Osteoblast (primary cell): ENCODE measurements around the gene FOXL2. TPM values are rescaled to one million over a fixed set of nuclear protein-coding genes. Genes with fewer than 3 reads are reported as not detected.

Experiments used
- DNase-seq: peaks from one replicate; pipeline ENCODE4 v3.0.0; 2011; ENCODE audit warnings: low spot score, mixed read lengths; ENCODE audit not compliant: insufficient read length; ENCODE audit errors: missing footprints
- H2AFZ ChIP-seq: 2 replicates; pipeline ENCODE4 v1.6.0; 2011; ENCODE audit warnings: mild to moderate bottlenecking, low read length
- H3K27ac ChIP-seq: 2 replicates; pipeline ENCODE4 v1.5.1; 2011; ENCODE audit warnings: mild to moderate bottlenecking, low read depth, low read length, moderate library complexity
- H3K27me3 ChIP-seq: 2 replicates; pipeline ENCODE4 v1.6.0; 2012; ENCODE audit warnings: mild to moderate bottlenecking, control low read depth, inconsistent platforms, low read length, moderate library complexity; ENCODE audit not compliant: insufficient read depth
- H3K36me3 ChIP-seq: 2 replicates; pipeline ENCODE4 v1.5.1; 2011; ENCODE audit warnings: mild to moderate bottlenecking, low read length, control low read depth, moderate library complexity; ENCODE audit not compliant: insufficient read depth
- H3K4me1 ChIP-seq: 2 replicates; pipeline ENCODE4 v1.5.1; 2011; ENCODE audit warnings: mild to moderate bottlenecking, low read length, control low read depth, moderate library complexity; ENCODE audit not compliant: insufficient read depth
- H3K4me2 ChIP-seq: 2 replicates; pipeline ENCODE4 v1.6.0; 2011; ENCODE audit warnings: mild to moderate bottlenecking, low read length; ENCODE audit not compliant: insufficient read depth
- H3K4me3 ChIP-seq: fragments of 200-600 bp; sonication (generic); 3 replicates; pipeline ENCODE4 v1.5.1; 2012; ENCODE audit warnings: mild to moderate bottlenecking, low read length, inconsistent platforms; ENCODE audit not compliant: insufficient read depth
- H3K79me2 ChIP-seq: 2 replicates; pipeline ENCODE4 v1.6.0; 2012; ENCODE audit warnings: mild to moderate bottlenecking, low read length, control low read depth, inconsistent platforms; ENCODE audit not compliant: insufficient read depth
- H3K9me3 ChIP-seq: 2 replicates; pipeline ENCODE4 v1.5.1; 2011; ENCODE audit warnings: low read depth, low read length, control low read depth
- H4K20me1 ChIP-seq: 2 replicates; pipeline ENCODE4 v1.6.0; 2012; ENCODE audit warnings: mild to moderate bottlenecking, low read length, control low read depth; ENCODE audit not compliant: insufficient read depth
- total RNA-seq: library from RNA; depleted of rRNA; stranded (reverse); fragments of >200 nt; gene quantifications from 2 replicates; pipeline ENCODE4 v1.2.3, GENCODE V29; 2012
- TF ChIP-seq, protein P1 (sequence below): IDR thresholded peaks from 2 replicates; pipeline ENCODE4 v1.5.1; 2011; ENCODE audit warnings: mild to moderate bottlenecking, low read depth, low read length, moderate library complexity; ENCODE audit errors: extremely low read depth

Gene FOXL2
- total RNA-seq, result under 0.01 and 0.36 TPM in 2 replicates

DNA sequence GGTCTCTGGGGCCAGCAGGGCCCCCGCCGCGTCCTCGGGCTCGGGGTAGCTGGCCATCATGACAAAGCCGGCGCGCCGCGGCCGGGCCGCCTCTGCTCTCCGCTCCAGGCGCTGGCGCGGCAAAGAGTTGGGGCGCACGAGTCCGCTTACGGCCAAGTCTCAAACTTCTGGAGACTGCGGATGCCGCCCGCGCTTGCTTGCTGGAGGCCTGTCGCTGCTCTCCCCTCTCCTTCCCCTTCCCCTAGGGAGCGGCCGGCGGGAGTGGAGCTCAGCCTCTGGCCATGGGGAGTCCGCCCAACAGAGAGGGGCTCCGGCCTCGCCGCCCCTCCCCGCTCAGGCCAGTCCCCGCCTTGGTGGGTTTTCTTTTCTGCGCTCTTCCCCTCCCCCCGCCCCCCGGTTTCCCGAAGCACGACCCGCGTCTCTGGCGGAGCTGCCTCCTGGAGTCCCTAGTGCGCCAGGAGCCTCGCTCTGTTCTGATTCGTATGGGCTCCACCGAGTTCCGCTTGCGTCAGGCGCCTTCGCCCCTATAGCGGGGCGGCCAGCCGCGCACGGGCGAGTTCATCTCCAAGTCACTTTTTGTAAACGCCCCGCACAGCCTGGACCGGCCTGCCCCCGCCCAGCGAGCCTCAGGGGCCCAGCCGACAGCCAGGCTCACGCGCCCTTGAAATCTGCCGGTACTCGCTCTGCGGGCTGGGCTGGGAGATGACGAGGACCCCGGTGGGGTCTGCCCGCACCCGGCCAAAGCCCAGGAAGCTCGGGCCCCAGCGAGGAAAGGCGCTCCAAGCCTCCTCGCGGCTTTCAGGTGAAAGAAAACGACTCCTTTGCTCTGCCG lies at the start of gene FOXL2, which contains the start of gene FOXL2NB:
Gene FOXL2, minus strand, starts transcription at position 475 of the 832 bp plus-strand sequence. Its CDS starts 415 bp downstream, at position 60.
Gene FOXL2NB, plus strand, starts transcription at position 555 of the 832 bp plus-strand sequence. Its CDS starts 148 bp downstream, at position 703.
- Histone ChIP-seq H3K27ac (no peak within 1 kb of the TSS), H3K4me1 (no peaks in the 10 kb centered on the region), H3K9me3 (no peaks in the 10 kb centered on the region), H3K4me3 (peak within 1 kb of the TSS; percentile 46), H3K27me3 (peaks cover 98% of the 10 kb centered on the region), H3K79me2 (no peaks in the 10 kb centered on the region), H3K36me3 (no peaks in the 10 kb centered on the region), H4K20me1 (peaks cover 2% of the 10 kb centered on the region), H2AFZ (no peak within 1 kb of the TSS), H3K4me2 (peak within 1 kb of the TSS; percentile 63)
- no peak for DNase-seq
- TF ChIP-seq, protein P1, sequence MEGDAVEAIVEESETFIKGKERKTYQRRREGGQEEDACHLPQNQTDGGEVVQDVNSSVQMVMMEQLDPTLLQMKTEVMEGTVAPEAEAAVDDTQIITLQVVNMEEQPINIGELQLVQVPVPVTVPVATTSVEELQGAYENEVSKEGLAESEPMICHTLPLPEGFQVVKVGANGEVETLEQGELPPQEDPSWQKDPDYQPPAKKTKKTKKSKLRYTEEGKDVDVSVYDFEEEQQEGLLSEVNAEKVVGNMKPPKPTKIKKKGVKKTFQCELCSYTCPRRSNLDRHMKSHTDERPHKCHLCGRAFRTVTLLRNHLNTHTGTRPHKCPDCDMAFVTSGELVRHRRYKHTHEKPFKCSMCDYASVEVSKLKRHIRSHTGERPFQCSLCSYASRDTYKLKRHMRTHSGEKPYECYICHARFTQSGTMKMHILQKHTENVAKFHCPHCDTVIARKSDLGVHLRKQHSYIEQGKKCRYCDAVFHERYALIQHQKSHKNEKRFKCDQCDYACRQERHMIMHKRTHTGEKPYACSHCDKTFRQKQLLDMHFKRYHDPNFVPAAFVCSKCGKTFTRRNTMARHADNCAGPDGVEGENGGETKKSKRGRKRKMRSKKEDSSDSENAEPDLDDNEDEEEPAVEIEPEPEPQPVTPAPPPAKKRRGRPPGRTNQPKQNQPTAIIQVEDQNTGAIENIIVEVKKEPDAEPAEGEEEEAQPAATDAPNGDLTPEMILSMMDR, result no peak

DNA sequence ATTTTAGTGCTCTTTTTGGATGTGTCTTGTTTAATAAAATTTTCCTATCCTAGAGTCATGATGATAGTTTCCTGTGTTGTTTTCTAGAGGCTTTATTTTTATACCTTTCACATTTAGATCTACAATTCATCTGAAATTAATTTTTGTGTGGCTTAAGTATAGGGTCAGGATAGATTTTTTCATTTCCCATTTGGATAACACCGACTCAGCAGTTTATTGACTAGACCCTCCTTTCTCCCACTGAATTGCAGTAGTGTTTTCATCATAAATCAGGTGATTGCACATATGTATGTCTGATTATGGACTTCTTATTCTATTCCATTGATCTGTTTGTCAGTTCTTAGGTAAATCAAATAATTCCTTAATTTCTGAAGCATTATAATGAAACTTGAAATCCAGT lies 48.8 kb upstream of the FOXL2 start:
- Histone ChIP-seq H2AFZ (no peak overlapping the region), H3K79me2 (no peaks in the 10 kb centered on the region), H3K27ac (no peak overlapping the region), H4K20me1 (no peaks in the 10 kb centered on the region), H3K27me3 (no peaks in the 10 kb centered on the region), H3K4me3 (no peak overlapping the region), H3K4me1 (no peaks in the 10 kb centered on the region), H3K9me3 (no peaks in the 10 kb centered on the region), H3K4me2 (no peak overlapping the region), H3K36me3 (no peaks in the 10 kb centered on the region)
- no peak for DNase-seq
- TF ChIP-seq, protein P1, result no peak

DNA sequence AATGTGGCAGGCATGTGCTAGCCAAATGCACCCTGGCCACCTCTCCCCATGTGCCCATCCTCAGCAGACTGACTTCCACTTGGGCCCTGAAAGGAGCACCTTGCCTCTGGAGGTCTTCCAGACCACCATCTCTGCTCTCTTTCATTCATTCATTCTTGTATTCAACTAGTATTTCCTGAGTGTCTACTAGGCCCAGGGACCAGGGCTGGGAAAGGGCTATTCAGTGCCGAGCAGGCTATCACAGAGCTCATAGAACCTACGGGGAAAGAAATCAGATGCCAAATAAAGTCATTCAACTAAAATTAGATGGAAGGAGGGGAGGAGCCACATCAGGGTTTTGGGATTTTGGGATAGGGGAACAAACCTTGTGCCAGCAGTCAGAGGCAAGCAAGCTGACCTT lies 40.2 kb upstream of the FOXL2 start:
- no peak overlapping the region for H3K27ac ChIP-seq
- no peak overlapping the region for H3K4me2 ChIP-seq
- no peaks in the 10 kb centered on the region for H3K4me1 ChIP-seq
- TF ChIP-seq, protein P1, result no peak
- peaks cover 4% of the 10 kb centered on the region for H3K27me3 ChIP-seq
- H3K79me2 ChIP-seq, result no peaks in the 10 kb centered on the region
- H2AFZ ChIP-seq, result no peak overlapping the region
- H3K9me3 ChIP-seq, result no peaks in the 10 kb centered on the region
- no peak overlapping the region for H3K4me3 ChIP-seq
- H4K20me1 ChIP-seq, result no peaks in the 10 kb centered on the region
- H3K36me3 ChIP-seq, result no peaks in the 10 kb centered on the region
- DNase-seq, result no peak

DNA sequence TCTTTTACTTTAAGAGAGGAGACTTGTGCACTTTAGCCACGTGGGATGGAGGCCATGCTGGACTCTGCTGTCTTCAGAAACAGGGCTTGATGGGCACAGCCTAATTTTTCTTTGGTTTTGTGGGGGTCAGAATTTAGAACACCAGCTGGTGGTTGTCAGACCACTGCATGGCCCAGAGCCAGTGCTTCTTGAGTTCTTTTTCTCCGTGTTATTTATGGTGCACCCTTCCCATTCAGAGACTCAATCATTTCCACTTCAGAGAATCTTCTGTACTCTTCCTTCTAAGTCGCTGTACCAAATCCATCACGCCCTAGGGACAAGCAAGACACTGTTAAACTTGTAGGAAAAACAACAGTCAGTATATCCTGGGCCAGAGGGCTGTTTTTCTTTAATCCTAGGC lies 39.0 kb upstream of the FOXL2 start:
- Histone ChIP-seq H3K4me2 (no peak overlapping the region), H2AFZ (no peak overlapping the region), H3K4me1 (no peaks in the 10 kb centered on the region), H4K20me1 (no peaks in the 10 kb centered on the region), H3K79me2 (no peaks in the 10 kb centered on the region), H3K36me3 (no peaks in the 10 kb centered on the region), H3K27ac (no peak overlapping the region), H3K4me3 (no peak overlapping the region), H3K27me3 (peaks cover 10% of the 10 kb centered on the region), H3K9me3 (no peaks in the 10 kb centered on the region)
- no peak for DNase-seq
- TF ChIP-seq, protein P1, result no peak
